ENCODE results near the gene TEX54.
A peak's percentile ranks its signal among the peaks of the same experiment; 100 is the strongest.
"Not testable (repeated sequence)": the region's sequence is repeated elsewhere in the genome, so short reads cannot be mapped to it uniquely, and the experiment has no call there.

TEX54 gene

DNA sequence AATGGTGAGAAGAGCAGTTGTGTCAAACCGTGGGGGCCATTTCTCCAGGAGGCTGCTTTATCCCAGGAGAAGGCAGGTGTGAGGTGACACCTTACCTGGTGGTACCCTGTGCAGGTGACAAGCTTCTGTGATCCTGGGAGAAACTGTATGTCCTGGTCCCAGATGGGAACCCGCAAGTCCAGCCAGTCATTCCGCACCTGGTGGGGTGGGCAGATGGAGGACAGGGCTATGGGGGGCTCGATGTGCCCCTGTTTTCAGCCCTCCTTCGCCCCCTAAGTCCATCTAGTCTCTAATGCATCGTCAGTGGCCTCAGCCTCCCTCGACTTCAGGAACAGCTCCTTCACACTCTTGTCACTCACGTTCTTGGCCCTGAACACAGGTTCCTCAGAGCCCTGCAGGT lies 2.7 kb upstream of the TEX54 start:
- Histone ChIP-seq H3K4me2 (ENCODE audit: low read length) (no peak overlapping the region), H3K4me3 (ENCODE audit: low read depth, low read length, poor library complexity, severe bottlenecking) (no peak overlapping the region), H3K9me2 (ENCODE audit: low read depth, low read length) (no peaks in the 10 kb centered on the region), H3K27me3 (ENCODE audit: insufficient read depth, low read length) (no peaks in the 10 kb centered on the region), H3K4me1 (ENCODE audit: insufficient read depth, low read length, severe bottlenecking) (peaks cover 34% of the 10 kb centered on the region), H3K9me3 (ENCODE audit: low read length) (no peaks in the 10 kb centered on the region), H3K9ac (ENCODE audit: low read length) (no peak overlapping the region), H4K20me1 (ENCODE audit: insufficient read depth, low read length) (no peaks in the 10 kb centered on the region), H3F3A (ENCODE audit: insufficient read depth, low read length) (no peaks in the 10 kb centered on the region), H2AFZ (ENCODE audit: low read length) (no peak overlapping the region), H3K79me2 (ENCODE audit: insufficient read depth, low read length) (peaks cover 25% of the 10 kb centered on the region), H3K36me3 (ENCODE audit: insufficient read depth, low read length) (peaks cover 44% of the 10 kb centered on the region), H3K27ac (ENCODE audit: low read depth, low read length, poor library complexity, severe bottlenecking) (no peak overlapping the region)
- TF ChIP-seq, protein P1, sequence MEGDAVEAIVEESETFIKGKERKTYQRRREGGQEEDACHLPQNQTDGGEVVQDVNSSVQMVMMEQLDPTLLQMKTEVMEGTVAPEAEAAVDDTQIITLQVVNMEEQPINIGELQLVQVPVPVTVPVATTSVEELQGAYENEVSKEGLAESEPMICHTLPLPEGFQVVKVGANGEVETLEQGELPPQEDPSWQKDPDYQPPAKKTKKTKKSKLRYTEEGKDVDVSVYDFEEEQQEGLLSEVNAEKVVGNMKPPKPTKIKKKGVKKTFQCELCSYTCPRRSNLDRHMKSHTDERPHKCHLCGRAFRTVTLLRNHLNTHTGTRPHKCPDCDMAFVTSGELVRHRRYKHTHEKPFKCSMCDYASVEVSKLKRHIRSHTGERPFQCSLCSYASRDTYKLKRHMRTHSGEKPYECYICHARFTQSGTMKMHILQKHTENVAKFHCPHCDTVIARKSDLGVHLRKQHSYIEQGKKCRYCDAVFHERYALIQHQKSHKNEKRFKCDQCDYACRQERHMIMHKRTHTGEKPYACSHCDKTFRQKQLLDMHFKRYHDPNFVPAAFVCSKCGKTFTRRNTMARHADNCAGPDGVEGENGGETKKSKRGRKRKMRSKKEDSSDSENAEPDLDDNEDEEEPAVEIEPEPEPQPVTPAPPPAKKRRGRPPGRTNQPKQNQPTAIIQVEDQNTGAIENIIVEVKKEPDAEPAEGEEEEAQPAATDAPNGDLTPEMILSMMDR (IDR thresholded peaks at IDR 0.05; ENCODE audit: low read length) = no peak
- no peak for TF ChIP-seq EZH2 (IDR thresholded peaks at IDR 0.05; ENCODE audit: borderline replicate concordance, low read length)

DNA sequence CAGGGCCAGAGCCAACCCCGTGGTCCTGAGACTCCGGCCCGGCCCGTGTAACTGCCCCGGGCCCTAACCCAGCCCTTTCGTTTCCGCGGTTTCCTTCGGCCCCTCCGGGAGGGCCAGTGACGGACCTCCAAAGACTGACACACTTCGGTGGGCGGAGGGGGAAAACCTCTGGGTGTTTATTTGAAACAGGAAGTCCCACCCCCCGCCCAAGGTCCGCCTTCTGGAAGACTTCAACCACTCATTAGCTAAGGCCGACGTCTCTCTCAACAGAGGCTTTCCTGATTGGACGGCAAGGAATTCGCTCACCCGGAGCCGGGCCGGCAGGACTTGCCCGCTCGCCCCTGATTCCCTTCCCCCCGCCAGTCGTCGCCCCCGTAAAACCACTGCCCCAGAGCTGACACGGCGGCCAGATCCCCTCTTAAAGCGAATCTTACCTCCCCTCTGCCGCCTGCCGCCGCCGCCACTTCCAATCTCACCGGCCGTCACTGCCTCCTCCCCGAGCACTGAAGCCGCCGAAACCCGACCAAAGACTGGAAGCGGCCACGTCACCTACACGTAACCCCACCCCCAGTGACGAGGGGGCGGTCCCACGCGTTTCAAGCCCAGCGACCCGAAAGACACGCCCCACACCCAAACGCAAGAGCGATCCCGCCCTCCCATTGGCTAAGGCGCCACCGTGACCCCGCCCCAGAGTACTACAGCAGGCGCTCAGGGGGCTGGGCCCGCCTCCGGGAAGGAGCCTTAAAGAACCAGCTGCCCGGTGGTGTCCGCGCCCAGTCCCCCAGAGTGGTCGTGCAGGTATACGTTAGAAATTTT lies 913 bp downstream of the TEX54 start, which contains the start of gene STX5:
TSS of gene STX5 (minus strand) at position 532 of the 816 bp plus-strand sequence. CDS start 808 bp downstream, outside the sequence.
- H4K20me1 ChIP-seq (ENCODE audit: insufficient read depth, low read length) = no peaks in the 10 kb centered on the region
- peaks cover 22% of the 10 kb centered on the region for H3K4me1 ChIP-seq (ENCODE audit: insufficient read depth, low read length, severe bottlenecking)

DNA sequence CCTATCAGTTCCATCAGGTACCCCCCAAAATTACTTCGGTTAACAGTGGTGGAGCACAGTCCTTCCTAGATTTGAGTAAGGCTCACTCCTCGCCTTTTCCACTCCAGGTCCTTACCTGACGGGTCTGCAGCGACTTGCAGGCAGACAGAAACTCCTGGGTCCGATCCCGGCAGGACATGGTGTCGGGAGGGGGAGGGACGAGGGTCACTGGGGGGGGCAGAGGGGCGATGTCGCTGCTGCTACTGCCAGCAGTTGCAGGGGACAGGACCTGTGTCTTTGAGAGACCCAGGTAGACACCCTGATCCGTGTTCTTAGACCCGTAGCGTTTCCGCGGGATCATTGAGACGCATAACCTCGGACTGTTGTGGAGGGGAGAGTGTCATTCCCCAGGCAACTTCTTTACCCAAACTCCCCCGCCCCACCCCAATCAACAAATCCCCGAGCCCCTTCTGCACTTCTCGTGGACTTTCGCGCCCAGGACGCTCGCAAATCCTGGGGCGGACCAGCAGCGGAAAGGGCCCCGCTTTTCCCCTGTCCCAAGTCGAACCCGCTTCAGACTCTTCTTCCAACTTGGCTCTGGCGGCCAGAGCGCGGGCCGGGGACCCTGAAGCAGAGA lies 1.6 kb downstream of the TEX54 start:
- Histone ChIP-seq H3K79me2 (ENCODE audit: insufficient read depth, low read length) (peaks cover 13% of the 10 kb centered on the region), H3K9ac (ENCODE audit: low read length) (peak overlapping the region; percentile 81), H3K4me3 (ENCODE audit: low read depth, low read length, poor library complexity, severe bottlenecking) (peak overlapping the region; percentile 81), H3K9me2 (ENCODE audit: low read depth, low read length) (no peaks in the 10 kb centered on the region), H3F3A (ENCODE audit: insufficient read depth, low read length) (no peaks in the 10 kb centered on the region), H3K9me3 (ENCODE audit: low read length) (no peaks in the 10 kb centered on the region), H3K4me2 (ENCODE audit: low read length) (peak overlapping the region; percentile 81), H3K27ac (ENCODE audit: low read depth, low read length, poor library complexity, severe bottlenecking) (peak overlapping the region; percentile 56), H3K27me3 (ENCODE audit: insufficient read depth, low read length) (no peaks in the 10 kb centered on the region), H2AFZ (ENCODE audit: low read length) (no peak overlapping the region), H3K4me1 (ENCODE audit: insufficient read depth, low read length, severe bottlenecking) (peaks cover 22% of the 10 kb centered on the region), H4K20me1 (ENCODE audit: insufficient read depth, low read length) (no peaks in the 10 kb centered on the region), H3K36me3 (ENCODE audit: insufficient read depth, low read length) (peaks cover 42% of the 10 kb centered on the region)
- TF ChIP-seq, protein P1 (IDR thresholded peaks at IDR 0.05; ENCODE audit: low read length) = no peak
- TF ChIP-seq EZH2 (IDR thresholded peaks at IDR 0.05; ENCODE audit: borderline replicate concordance, low read length) = no peak

More for the DNA sequence above, 913 bp downstream of the TEX54 start, which contains the start of gene STX5:
- H3K9ac ChIP-seq (ENCODE audit: low read length) = peak within 1 kb of the TSS; percentile 81
- H3K36me3 ChIP-seq (ENCODE audit: insufficient read depth, low read length) = peaks cover 47% of the 10 kb centered on the region
- peak within 1 kb of the TSS; percentile 81 for H3K4me2 ChIP-seq (ENCODE audit: low read length)
- no peaks in the 10 kb centered on the region for H3K9me3 ChIP-seq (ENCODE audit: low read length)
- H3K27me3 ChIP-seq (ENCODE audit: insufficient read depth, low read length) = no peaks in the 10 kb centered on the region
- H3K27ac ChIP-seq (ENCODE audit: low read depth, low read length, poor library complexity, severe bottlenecking) = peak within 1 kb of the TSS; percentile 65
- no peak within 1 kb of the TSS for H2AFZ ChIP-seq (ENCODE audit: low read length)
- H3K4me3 ChIP-seq (ENCODE audit: low read depth, low read length, poor library complexity, severe bottlenecking) = peak within 1 kb of the TSS; percentile 81
- H3F3A ChIP-seq (ENCODE audit: insufficient read depth, low read length) = no peaks in the 10 kb centered on the region
- TF ChIP-seq, protein P1 (IDR thresholded peaks at IDR 0.05; ENCODE audit: low read length) = no peak
- no peak for TF ChIP-seq EZH2 (IDR thresholded peaks at IDR 0.05; ENCODE audit: borderline replicate concordance, low read length)
- no peaks in the 10 kb centered on the region for H3K9me2 ChIP-seq (ENCODE audit: low read depth, low read length)
- peaks cover 13% of the 10 kb centered on the region for H3K79me2 ChIP-seq (ENCODE audit: insufficient read depth, low read length)

DNA sequence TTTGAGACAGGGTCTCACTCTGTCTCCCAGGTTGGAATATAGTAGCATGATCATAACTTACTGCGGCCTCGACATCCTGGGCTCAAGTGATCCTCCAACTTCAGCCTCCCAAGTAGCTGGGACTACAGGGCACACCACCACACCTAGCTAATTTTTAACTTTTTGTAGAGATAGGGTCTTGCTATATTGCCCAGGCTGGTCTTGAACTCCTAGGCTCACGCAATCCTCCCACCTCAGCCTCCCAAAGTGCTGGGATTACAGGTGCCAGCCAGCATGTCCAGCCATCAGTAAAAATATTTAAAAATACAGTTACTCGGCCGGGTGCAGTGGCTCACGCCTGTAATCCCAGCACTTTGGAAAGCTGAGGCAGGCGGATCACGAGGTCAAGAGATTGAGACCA lies 4.5 kb downstream of the TEX54 start:
- H2AFZ ChIP-seq (ENCODE audit: low read length); H3K9ac ChIP-seq (ENCODE audit: low read length); H3K4me3 ChIP-seq (ENCODE audit: low read depth, low read length, poor library complexity, severe bottlenecking); H3K4me2 ChIP-seq (ENCODE audit: low read length); H4K20me1 ChIP-seq (ENCODE audit: insufficient read depth, low read length); H3K27ac ChIP-seq (ENCODE audit: low read depth, low read length, poor library complexity, severe bottlenecking); H3K27me3 ChIP-seq (ENCODE audit: insufficient read depth, low read length); H3F3A ChIP-seq (ENCODE audit: insufficient read depth, low read length); H3K9me2 ChIP-seq (ENCODE audit: low read depth, low read length); H3K9me3 ChIP-seq (ENCODE audit: low read length): not testable (repeated sequence)
- peaks cover 13% of the 10 kb centered on the region for H3K79me2 ChIP-seq (ENCODE audit: insufficient read depth, low read length)
- peaks cover 18% of the 10 kb centered on the region for H3K4me1 ChIP-seq (ENCODE audit: insufficient read depth, low read length, severe bottlenecking)
- peaks cover 43% of the 10 kb centered on the region for H3K36me3 ChIP-seq (ENCODE audit: insufficient read depth, low read length)

All from OCI-LY1 (cell line).